Measurements from ENCODE around the gene AOC2. TPM values are rescaled to one million over a fixed set of nuclear protein-coding genes. Genes with fewer than 3 reads are reported as not detected.
"Not testable (repeated sequence)": the region's sequence is repeated elsewhere in the genome, so short reads cannot be mapped to it uniquely, and the experiment has no call there.

AOC2 gene
- total RNA-seq, 1 donor from 2014 or later, result 6.2 TPM

DNA sequence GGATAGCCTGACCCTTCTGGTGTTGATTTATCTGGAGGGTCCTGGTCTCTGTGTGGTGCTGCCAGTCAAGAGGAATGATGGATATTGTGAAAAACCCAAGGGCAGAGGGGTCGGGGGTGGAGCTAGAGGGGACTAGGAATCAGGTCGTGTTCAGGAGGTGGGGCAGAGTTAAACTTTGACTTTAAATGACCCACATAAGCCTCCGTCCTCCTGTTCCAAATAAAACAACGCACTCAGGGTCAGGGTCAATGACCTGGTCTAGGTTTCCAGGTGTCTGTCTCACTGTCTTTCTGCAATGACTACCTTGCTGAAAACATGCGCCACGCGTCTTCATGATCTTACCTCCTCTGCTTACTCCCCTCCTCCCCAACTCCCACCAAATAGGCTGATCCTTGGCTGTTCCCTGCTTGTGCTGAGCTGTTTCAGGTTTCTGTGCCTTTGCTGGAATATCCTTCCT, 21.3 kb downstream of the AOC2 start:
- TF ChIP-seq, protein P1, sequence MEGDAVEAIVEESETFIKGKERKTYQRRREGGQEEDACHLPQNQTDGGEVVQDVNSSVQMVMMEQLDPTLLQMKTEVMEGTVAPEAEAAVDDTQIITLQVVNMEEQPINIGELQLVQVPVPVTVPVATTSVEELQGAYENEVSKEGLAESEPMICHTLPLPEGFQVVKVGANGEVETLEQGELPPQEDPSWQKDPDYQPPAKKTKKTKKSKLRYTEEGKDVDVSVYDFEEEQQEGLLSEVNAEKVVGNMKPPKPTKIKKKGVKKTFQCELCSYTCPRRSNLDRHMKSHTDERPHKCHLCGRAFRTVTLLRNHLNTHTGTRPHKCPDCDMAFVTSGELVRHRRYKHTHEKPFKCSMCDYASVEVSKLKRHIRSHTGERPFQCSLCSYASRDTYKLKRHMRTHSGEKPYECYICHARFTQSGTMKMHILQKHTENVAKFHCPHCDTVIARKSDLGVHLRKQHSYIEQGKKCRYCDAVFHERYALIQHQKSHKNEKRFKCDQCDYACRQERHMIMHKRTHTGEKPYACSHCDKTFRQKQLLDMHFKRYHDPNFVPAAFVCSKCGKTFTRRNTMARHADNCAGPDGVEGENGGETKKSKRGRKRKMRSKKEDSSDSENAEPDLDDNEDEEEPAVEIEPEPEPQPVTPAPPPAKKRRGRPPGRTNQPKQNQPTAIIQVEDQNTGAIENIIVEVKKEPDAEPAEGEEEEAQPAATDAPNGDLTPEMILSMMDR (IDR thresholded peaks at IDR 0.05; ENCODE audit: unreplicated experiment), result no peak
- Mint-ChIP-seq H3K27me3 (ENCODE audit: unreplicated experiment) (peaks cover 2% of the 10 kb centered on the region), H3K9me3 (ENCODE audit: unreplicated experiment) (no peaks in the 10 kb centered on the region), H3K27ac (ENCODE audit: unreplicated experiment) (no peak overlapping the region), H3K36me3 (ENCODE audit: low read depth, unreplicated experiment) (peaks cover 9% of the 10 kb centered on the region), H3K4me3 (ENCODE audit: unreplicated experiment) (no peak overlapping the region), H3K4me1 (ENCODE audit: unreplicated experiment) (no peaks in the 10 kb centered on the region)
- no peak for DNase-seq (ENCODE audit: low spot score)

DNA sequence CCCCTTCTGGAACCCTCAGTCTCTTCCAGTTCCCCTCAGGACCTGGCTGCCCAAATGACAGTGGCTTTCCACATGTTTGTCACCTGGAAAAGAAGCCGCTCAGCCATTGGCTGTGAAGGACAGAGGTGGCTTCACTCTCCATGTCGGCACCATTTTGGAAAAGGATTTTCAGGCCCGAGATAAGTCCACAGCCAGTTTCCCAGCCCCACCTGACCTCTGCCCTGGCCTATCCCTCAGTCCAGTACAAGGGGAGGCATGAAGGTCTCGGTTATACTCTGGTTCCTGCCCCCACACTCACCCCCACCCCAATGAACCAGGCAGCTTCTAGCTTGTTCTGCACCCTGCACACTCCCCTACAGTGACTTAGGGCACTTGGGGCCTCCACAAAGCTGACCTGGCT, 21.8 kb downstream of the AOC2 start:
- Mint-ChIP-seq H3K4me1 (ENCODE audit: unreplicated experiment) (no peaks in the 10 kb centered on the region), H3K27me3 (ENCODE audit: unreplicated experiment) (peaks cover 2% of the 10 kb centered on the region), H3K27ac (ENCODE audit: unreplicated experiment) (no peak overlapping the region), H3K9me3 (ENCODE audit: unreplicated experiment) (no peaks in the 10 kb centered on the region), H3K4me3 (ENCODE audit: unreplicated experiment) (no peak overlapping the region), H3K36me3 (ENCODE audit: low read depth, unreplicated experiment) (peaks cover 9% of the 10 kb centered on the region)
- TF ChIP-seq, protein P1 (IDR thresholded peaks at IDR 0.05; ENCODE audit: unreplicated experiment), result no peak
- no peak for DNase-seq (ENCODE audit: low spot score)

- TF ChIP-seq, protein P1 (IDR thresholded peaks at IDR 0.05; ENCODE audit: unreplicated experiment), result no peak
- Mint-ChIP-seq H3K4me1 (ENCODE audit: unreplicated experiment) (no peaks in the 10 kb centered on the region), H3K27ac (ENCODE audit: unreplicated experiment) (no peak overlapping the region), H3K9me3 (ENCODE audit: unreplicated experiment) (peaks cover 4% of the 10 kb centered on the region), H3K27me3 (ENCODE audit: unreplicated experiment) (peaks cover 2% of the 10 kb centered on the region), H3K4me3 (ENCODE audit: unreplicated experiment) (no peak overlapping the region), H3K36me3 (ENCODE audit: low read depth, unreplicated experiment) (peaks cover 15% of the 10 kb centered on the region)
- no peak for DNase-seq (ENCODE audit: low spot score)
Observed at GRCh38 chr17:42866631-42867575, 22.5 kb downstream of the AOC2 start.

- not testable (repeated sequence) for DNase-seq (ENCODE audit: low spot score); H3K4me3 Mint-ChIP-seq (ENCODE audit: unreplicated experiment); H3K27ac Mint-ChIP-seq (ENCODE audit: unreplicated experiment); H3K9me3 Mint-ChIP-seq (ENCODE audit: unreplicated experiment); H3K4me1 Mint-ChIP-seq (ENCODE audit: unreplicated experiment); H3K27me3 Mint-ChIP-seq (ENCODE audit: unreplicated experiment)
- H3K36me3 Mint-ChIP-seq (ENCODE audit: low read depth, unreplicated experiment), result peaks cover 15% of the 10 kb centered on the region
Observed at GRCh38 chr17:42867694-42868261, 23.4 kb downstream of the AOC2 start.

DNA sequence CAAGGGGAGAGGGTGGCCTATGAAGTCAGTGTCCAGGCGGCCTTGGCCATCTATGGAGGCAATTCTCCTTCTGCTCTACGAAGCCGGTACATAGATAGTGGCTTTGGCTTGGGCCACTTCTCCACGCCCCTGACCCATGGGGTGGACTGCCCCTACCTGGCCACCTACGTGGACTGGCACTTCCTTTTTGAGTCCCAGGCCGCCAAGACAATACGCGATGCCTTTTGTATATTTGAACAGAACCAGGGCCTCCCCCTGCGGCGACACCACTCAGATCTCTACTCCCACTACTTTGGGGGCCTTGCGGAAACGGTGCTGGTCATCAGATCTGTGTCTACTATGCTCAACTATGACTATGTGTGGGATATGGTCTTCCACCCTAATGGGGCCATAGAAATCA, 24.0 kb downstream of the AOC2 start:
- no peak for DNase-seq (ENCODE audit: low spot score)
- peaks cover 4% of the 10 kb centered on the region for H3K9me3 Mint-ChIP-seq (ENCODE audit: unreplicated experiment)
- TF ChIP-seq, protein P1 (IDR thresholded peaks at IDR 0.05; ENCODE audit: unreplicated experiment), result no peak

More for the DNA sequence above, 24.0 kb downstream of the AOC2 start:
- no peak overlapping the region for H3K4me3 Mint-ChIP-seq (ENCODE audit: unreplicated experiment)
- no peaks in the 10 kb centered on the region for H3K4me1 Mint-ChIP-seq (ENCODE audit: unreplicated experiment)
- peaks cover 15% of the 10 kb centered on the region for H3K36me3 Mint-ChIP-seq (ENCODE audit: low read depth, unreplicated experiment)
- H3K27ac Mint-ChIP-seq (ENCODE audit: unreplicated experiment), result no peak overlapping the region
- H3K27me3 Mint-ChIP-seq (ENCODE audit: unreplicated experiment), result peaks cover 2% of the 10 kb centered on the region
